ENCODE measurements around the gene HDAC9.

DNA sequence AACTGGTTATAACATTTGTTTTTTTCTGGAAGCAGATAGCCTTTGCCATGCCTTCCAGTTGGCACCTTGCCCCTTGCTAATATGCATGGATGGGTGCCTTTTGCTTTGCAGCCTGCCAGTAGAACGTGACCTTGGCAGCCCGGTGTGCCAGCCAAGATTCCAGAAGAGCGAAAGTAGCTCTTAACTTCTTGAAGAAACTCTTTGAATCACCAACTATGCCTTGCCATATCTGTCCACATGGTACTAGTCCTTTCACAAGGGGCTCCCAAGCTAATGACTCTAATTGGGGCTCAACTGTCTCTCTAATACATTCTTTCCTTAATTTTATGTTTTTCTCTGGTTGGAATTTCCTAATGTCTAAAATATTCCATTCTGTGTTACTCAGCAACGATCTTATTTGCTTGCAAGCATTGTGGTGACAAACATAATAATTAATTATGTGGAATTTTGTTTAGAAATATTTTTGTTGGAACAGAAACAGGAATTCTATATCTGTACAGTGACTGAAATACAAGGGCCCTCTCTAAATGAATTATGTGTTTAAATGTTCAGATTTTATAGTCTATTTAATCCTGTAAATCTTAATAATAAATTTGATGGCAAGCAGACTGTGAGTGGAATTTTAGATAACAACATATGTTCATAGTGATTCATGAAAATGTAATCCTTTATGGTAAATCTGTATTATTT lies 45.8 kb downstream of the HDAC9 start:
- TF ChIP-seq, protein P1, sequence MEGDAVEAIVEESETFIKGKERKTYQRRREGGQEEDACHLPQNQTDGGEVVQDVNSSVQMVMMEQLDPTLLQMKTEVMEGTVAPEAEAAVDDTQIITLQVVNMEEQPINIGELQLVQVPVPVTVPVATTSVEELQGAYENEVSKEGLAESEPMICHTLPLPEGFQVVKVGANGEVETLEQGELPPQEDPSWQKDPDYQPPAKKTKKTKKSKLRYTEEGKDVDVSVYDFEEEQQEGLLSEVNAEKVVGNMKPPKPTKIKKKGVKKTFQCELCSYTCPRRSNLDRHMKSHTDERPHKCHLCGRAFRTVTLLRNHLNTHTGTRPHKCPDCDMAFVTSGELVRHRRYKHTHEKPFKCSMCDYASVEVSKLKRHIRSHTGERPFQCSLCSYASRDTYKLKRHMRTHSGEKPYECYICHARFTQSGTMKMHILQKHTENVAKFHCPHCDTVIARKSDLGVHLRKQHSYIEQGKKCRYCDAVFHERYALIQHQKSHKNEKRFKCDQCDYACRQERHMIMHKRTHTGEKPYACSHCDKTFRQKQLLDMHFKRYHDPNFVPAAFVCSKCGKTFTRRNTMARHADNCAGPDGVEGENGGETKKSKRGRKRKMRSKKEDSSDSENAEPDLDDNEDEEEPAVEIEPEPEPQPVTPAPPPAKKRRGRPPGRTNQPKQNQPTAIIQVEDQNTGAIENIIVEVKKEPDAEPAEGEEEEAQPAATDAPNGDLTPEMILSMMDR (IDR thresholded peaks at IDR 0.05; ENCODE audit: low read depth, low read length), result no peak
- no peak for TF ChIP-seq EZH2phosphoT487 (IDR thresholded peaks at IDR 0.05; ENCODE audit: low read depth)

All from OCI-LY3 (cell line).